Measurements from ENCODE around the gene HDAC9.

HDAC9 gene

DNA sequence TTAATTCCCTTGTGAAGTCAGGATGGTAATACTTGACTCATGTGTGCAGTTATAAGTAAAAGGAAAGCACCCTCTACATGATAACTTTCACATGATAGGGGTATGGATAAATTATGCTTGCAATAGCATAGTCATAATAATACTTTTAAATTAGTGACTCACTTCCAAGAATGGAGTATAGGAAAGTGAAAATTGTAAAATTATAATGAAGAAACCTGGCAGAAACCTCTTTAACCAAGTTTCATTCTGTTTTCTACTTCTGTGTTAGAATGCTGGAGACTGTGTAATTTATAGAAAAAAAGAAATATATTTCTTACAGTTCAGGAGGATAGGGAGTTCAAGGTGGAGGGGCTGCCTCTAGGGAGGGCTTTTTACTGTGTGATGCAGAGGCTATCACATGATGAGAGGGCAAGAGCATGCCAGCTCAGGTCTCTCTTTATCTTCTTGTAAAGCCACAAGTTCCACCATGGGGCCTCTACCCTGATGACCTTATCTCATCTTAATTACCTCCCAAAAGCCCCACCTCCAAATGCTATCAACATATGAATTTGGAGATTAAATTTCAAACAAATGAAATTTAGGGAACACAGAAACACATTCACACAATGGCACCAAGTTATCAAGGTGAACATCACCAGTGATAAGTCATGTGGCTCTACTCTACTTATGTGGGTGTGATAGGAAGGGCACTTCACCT lies 43.2 kb downstream of the HDAC9 start:
- ChIA-PET CTCF (no interaction called here), POLR2A (no interaction called here)
- no peaks in the 10 kb centered on the region for H3K4me1 ChIP-seq (ENCODE audit: control insufficient read depth, insufficient read depth, low read length)
- TF ChIP-seq ZNF768 (tag by site-specific recombination; IDR thresholded peaks at IDR 0.05) (no peak), SALL2 (tag by site-specific recombination; IDR thresholded peaks at IDR 0.05; ENCODE audit: borderline replicate concordance) (no peak)
- no peaks in the 10 kb centered on the region for H3K36me3 ChIP-seq (ENCODE audit: control insufficient read depth in 2 of 2, insufficient read depth in 1 of 2, low read length in 2 of 2)
- H3K4me3 ChIP-seq (ENCODE audit: low read depth, low read length), result no peak overlapping the region
- no peaks in the 10 kb centered on the region for H3K9me3 ChIP-seq (ENCODE audit: control insufficient read depth, insufficient read depth, low read depth, low read length)
- H3K27ac ChIP-seq (ENCODE audit: extremely low read depth, low read depth, low read length), result no peak overlapping the region

DNA sequence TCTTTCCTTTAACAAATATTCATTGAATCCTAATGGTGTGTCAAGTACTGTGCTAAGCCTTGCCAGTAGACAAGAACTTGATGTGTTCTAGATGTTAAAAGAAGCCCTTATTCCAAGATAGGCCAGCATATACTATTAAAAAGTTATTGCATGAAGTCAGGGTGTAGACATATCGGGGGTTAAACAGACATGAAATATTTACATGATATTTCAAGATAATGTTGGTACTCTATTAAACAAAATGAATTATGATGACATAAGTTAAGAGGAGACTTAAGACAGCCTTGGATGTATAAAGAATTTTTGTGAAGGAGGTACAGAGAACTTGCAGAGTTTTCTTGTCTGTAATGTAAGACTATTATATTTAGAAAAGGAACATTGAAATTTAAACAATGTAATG lies 44.8 kb downstream of the HDAC9 start:
- TF ChIP-seq ZNF837 (tag by site-specific recombination; IDR thresholded peaks at IDR 0.05), result no peak
- no peak for TF ChIP-seq ZNF433 (tag by site-specific recombination; IDR thresholded peaks at IDR 0.05; ENCODE audit: low read depth)
- TF ChIP-seq ZNF157 (tag by site-specific recombination; IDR thresholded peaks at IDR 0.05), result no peak
- TF ChIP-seq, protein P1, sequence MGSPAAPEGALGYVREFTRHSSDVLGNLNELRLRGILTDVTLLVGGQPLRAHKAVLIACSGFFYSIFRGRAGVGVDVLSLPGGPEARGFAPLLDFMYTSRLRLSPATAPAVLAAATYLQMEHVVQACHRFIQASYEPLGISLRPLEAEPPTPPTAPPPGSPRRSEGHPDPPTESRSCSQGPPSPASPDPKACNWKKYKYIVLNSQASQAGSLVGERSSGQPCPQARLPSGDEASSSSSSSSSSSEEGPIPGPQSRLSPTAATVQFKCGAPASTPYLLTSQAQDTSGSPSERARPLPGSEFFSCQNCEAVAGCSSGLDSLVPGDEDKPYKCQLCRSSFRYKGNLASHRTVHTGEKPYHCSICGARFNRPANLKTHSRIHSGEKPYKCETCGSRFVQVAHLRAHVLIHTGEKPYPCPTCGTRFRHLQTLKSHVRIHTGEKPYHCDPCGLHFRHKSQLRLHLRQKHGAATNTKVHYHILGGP (tag by site-specific recombination; IDR thresholded peaks at IDR 0.05), result no peak
- Histone ChIP-seq H3K4me1 (ENCODE audit: control insufficient read depth, insufficient read depth, low read length) (no peaks in the 10 kb centered on the region), H3K36me3 (ENCODE audit: control insufficient read depth in 2 of 2, insufficient read depth in 1 of 2, low read length in 2 of 2) (no peaks in the 10 kb centered on the region), H3K4me3 (ENCODE audit: low read depth, low read length) (no peak overlapping the region), H3K27ac (ENCODE audit: extremely low read depth, low read depth, low read length) (no peak overlapping the region), H3K9me3 (ENCODE audit: control insufficient read depth, insufficient read depth, low read depth, low read length) (no peaks in the 10 kb centered on the region)
- ChIA-PET CTCF (no interaction called here), POLR2A (no interaction called here)

DNA sequence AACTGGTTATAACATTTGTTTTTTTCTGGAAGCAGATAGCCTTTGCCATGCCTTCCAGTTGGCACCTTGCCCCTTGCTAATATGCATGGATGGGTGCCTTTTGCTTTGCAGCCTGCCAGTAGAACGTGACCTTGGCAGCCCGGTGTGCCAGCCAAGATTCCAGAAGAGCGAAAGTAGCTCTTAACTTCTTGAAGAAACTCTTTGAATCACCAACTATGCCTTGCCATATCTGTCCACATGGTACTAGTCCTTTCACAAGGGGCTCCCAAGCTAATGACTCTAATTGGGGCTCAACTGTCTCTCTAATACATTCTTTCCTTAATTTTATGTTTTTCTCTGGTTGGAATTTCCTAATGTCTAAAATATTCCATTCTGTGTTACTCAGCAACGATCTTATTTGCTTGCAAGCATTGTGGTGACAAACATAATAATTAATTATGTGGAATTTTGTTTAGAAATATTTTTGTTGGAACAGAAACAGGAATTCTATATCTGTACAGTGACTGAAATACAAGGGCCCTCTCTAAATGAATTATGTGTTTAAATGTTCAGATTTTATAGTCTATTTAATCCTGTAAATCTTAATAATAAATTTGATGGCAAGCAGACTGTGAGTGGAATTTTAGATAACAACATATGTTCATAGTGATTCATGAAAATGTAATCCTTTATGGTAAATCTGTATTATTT lies 45.8 kb downstream of the HDAC9 start:
- H3K4me3 ChIP-seq (ENCODE audit: low read depth, low read length), result no peak overlapping the region
- no peak for TF ChIP-seq YY1 (tag by site-specific recombination; IDR thresholded peaks at IDR 0.05)
- no peak for TF ChIP-seq ZNF837 (tag by site-specific recombination; IDR thresholded peaks at IDR 0.05)
- TF ChIP-seq ZSCAN23 (tag by site-specific recombination; IDR thresholded peaks at IDR 0.05), result no peak
- H3K36me3 ChIP-seq (ENCODE audit: control insufficient read depth in 2 of 2, insufficient read depth in 1 of 2, low read length in 2 of 2), result no peaks in the 10 kb centered on the region
- no peaks in the 10 kb centered on the region for H3K9me3 ChIP-seq (ENCODE audit: control insufficient read depth, insufficient read depth, low read depth, low read length)
- H3K27ac ChIP-seq (ENCODE audit: extremely low read depth, low read depth, low read length), result no peak overlapping the region
- no peaks in the 10 kb centered on the region for H3K4me1 ChIP-seq (ENCODE audit: control insufficient read depth, insufficient read depth, low read length)
- POLR2A ChIA-PET, result no interaction called here
- CTCF ChIA-PET, result interaction anchor here (0.6 kb wide), 1 partner anchor 17 kb away, joined by 3 read pairs; no protein-coding TSS in a partner anchor

DNA sequence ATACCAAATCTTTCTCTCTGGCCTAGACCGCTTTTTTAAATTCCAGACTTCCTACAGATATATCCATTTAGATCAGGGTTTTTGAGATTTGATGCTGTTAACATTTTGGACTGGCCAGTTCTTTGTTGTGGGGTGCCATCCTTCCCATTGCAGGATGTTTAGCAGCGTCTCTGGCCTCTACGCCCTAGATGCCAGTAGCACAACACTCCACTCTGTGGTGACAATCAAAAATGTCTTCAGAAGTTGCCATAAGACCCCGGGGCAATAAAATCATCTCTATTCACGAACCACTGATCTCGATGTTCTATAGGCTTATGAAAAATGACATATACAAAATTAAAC lies 46.3 kb downstream of the HDAC9 start:
- Histone ChIP-seq H3K4me1 (ENCODE audit: control insufficient read depth, insufficient read depth, low read length) (no peaks in the 10 kb centered on the region), H3K27ac (ENCODE audit: extremely low read depth, low read depth, low read length) (no peak overlapping the region), H3K36me3 (ENCODE audit: control insufficient read depth in 2 of 2, insufficient read depth in 1 of 2, low read length in 2 of 2) (no peaks in the 10 kb centered on the region), H3K4me3 (ENCODE audit: low read depth, low read length) (no peak overlapping the region), H3K9me3 (ENCODE audit: control insufficient read depth, insufficient read depth, low read depth, low read length) (no peaks in the 10 kb centered on the region)
- ChIA-PET POLR2A (no interaction called here), CTCF (no interaction called here)
- TF ChIP-seq, protein P2, sequence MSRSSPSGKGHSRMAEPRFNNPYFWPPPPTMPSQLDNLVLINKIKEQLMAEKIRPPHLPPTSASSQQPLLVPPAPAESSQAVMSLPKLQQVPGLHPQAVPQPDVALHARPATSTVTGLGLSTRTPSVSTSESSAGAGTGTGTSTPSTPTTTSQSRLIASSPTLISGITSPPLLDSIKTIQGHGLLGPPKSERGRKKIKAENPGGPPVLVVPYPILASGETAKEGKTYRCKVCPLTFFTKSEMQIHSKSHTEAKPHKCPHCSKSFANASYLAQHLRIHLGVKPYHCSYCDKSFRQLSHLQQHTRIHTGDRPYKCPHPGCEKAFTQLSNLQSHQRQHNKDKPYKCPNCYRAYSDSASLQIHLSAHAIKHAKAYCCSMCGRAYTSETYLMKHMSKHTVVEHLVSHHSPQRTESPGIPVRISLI (tag by site-specific recombination; IDR thresholded peaks at IDR 0.05), result no peak
- TF ChIP-seq ZNF214 (tag by site-specific recombination; IDR thresholded peaks at IDR 0.05; ENCODE audit: borderline replicate concordance) (no peak), ZBTB48 (tag by site-specific recombination; IDR thresholded peaks at IDR 0.05) (no peak), ZFHX2 (tag by site-specific recombination; conservative IDR thresholded peaks at IDR 0.05) (no peak), KLF10 (tag by site-specific recombination; IDR thresholded peaks at IDR 0.05) (no peak), MYNN (tag by site-specific recombination; IDR thresholded peaks at IDR 0.05; ENCODE audit: borderline replicate concordance) (no peak)
- TF ChIP-seq, protein P3, sequence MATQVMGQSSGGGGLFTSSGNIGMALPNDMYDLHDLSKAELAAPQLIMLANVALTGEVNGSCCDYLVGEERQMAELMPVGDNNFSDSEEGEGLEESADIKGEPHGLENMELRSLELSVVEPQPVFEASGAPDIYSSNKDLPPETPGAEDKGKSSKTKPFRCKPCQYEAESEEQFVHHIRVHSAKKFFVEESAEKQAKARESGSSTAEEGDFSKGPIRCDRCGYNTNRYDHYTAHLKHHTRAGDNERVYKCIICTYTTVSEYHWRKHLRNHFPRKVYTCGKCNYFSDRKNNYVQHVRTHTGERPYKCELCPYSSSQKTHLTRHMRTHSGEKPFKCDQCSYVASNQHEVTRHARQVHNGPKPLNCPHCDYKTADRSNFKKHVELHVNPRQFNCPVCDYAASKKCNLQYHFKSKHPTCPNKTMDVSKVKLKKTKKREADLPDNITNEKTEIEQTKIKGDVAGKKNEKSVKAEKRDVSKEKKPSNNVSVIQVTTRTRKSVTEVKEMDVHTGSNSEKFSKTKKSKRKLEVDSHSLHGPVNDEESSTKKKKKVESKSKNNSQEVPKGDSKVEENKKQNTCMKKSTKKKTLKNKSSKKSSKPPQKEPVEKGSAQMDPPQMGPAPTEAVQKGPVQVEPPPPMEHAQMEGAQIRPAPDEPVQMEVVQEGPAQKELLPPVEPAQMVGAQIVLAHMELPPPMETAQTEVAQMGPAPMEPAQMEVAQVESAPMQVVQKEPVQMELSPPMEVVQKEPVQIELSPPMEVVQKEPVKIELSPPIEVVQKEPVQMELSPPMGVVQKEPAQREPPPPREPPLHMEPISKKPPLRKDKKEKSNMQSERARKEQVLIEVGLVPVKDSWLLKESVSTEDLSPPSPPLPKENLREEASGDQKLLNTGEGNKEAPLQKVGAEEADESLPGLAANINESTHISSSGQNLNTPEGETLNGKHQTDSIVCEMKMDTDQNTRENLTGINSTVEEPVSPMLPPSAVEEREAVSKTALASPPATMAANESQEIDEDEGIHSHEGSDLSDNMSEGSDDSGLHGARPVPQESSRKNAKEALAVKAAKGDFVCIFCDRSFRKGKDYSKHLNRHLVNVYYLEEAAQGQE (tag by site-specific recombination; IDR thresholded peaks at IDR 0.05), result no peak
- TF ChIP-seq, protein P4, sequence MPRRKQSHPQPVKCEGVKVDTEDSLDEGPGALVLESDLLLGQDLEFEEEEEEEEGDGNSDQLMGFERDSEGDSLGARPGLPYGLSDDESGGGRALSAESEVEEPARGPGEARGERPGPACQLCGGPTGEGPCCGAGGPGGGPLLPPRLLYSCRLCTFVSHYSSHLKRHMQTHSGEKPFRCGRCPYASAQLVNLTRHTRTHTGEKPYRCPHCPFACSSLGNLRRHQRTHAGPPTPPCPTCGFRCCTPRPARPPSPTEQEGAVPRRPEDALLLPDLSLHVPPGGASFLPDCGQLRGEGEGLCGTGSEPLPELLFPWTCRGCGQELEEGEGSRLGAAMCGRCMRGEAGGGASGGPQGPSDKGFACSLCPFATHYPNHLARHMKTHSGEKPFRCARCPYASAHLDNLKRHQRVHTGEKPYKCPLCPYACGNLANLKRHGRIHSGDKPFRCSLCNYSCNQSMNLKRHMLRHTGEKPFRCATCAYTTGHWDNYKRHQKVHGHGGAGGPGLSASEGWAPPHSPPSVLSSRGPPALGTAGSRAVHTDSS (tag by site-specific recombination; IDR thresholded peaks at IDR 0.05), result no peak
- TF ChIP-seq, protein P5, sequence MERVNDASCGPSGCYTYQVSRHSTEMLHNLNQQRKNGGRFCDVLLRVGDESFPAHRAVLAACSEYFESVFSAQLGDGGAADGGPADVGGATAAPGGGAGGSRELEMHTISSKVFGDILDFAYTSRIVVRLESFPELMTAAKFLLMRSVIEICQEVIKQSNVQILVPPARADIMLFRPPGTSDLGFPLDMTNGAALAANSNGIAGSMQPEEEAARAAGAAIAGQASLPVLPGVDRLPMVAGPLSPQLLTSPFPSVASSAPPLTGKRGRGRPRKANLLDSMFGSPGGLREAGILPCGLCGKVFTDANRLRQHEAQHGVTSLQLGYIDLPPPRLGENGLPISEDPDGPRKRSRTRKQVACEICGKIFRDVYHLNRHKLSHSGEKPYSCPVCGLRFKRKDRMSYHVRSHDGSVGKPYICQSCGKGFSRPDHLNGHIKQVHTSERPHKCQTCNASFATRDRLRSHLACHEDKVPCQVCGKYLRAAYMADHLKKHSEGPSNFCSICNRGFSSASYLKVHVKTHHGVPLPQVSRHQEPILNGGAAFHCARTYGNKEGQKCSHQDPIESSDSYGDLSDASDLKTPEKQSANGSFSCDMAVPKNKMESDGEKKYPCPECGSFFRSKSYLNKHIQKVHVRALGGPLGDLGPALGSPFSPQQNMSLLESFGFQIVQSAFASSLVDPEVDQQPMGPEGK (tag by site-specific recombination; IDR thresholded peaks at IDR 0.05), result no peak
